ENCODE results near the gene SIL1. TPM values are rescaled to one million over a fixed set of nuclear protein-coding genes. Genes with fewer than 3 reads are reported as not detected.

The SIL1 gene
- total and polyA plus RNA-seq, 2 donors (not counting 3 experiments of a cell fraction or from before 2014, with no cell fraction given), result 47.6 to 67.2 TPM

GRCh38 chr5:138934971-138935370 lies 263.2 kb downstream of the SIL1 start:
- no peak for FAIRE-seq
- H3K27me3 ChIP-seq (ENCODE audit: control insufficient read depth in 2 of 2, insufficient read depth in 2 of 2, low read length in 2 of 2), result no peaks in the 10 kb centered on the region
- H2AFZ ChIP-seq (ENCODE audit: low read depth, low read length), result no peak overlapping the region
- H3K4me3 ChIP-seq (replicated peaks in 1 of 3; ENCODE audit: insufficient read depth in 1 of 3, low read depth in 1 of 3, low read length in 3 of 3), result no peak overlapping the region
- POLR2A ChIA-PET, result no interaction called here
- no peaks in the 10 kb centered on the region for H3K9me3 ChIP-seq (replicated peaks; ENCODE audit: control insufficient read depth, insufficient read depth, low read length)
- no TSS peak for BruUV-seq (replicated peaks)
- H3K79me2 ChIP-seq (ENCODE audit: control insufficient read depth, insufficient read depth, low read length), result no peaks in the 10 kb centered on the region
- H3K4me1 ChIP-seq (ENCODE audit: control insufficient read depth, extremely low read depth, insufficient read depth, low read length), result peaks cover 7% of the 10 kb centered on the region
- CTCF ChIA-PET, result no interaction called here
- H3K27ac ChIP-seq (ENCODE audit: insufficient read depth, low read depth, low read length), result no peak overlapping the region
- no peaks in the 10 kb centered on the region for H3K9me1 ChIP-seq (replicated peaks; ENCODE audit: control insufficient read depth, extremely low read depth, insufficient read depth, low read length)
- dilution Hi-C loops (cut with MboI; ENCODE audit: extremely low pct_ligation_motif_present, low sequenced_read_pairs), result no loop called here
- H3K4me2 ChIP-seq (ENCODE audit: insufficient read depth, low read length), result no peak overlapping the region
- intact Hi-C loops (cut with micrococcal nuclease), result loop anchor here (5.0 to 10.0 kb wide), 3 partner anchors 202 to 327 kb away; no protein-coding TSS in a partner anchor
- TF ChIP-seq, protein P1, sequence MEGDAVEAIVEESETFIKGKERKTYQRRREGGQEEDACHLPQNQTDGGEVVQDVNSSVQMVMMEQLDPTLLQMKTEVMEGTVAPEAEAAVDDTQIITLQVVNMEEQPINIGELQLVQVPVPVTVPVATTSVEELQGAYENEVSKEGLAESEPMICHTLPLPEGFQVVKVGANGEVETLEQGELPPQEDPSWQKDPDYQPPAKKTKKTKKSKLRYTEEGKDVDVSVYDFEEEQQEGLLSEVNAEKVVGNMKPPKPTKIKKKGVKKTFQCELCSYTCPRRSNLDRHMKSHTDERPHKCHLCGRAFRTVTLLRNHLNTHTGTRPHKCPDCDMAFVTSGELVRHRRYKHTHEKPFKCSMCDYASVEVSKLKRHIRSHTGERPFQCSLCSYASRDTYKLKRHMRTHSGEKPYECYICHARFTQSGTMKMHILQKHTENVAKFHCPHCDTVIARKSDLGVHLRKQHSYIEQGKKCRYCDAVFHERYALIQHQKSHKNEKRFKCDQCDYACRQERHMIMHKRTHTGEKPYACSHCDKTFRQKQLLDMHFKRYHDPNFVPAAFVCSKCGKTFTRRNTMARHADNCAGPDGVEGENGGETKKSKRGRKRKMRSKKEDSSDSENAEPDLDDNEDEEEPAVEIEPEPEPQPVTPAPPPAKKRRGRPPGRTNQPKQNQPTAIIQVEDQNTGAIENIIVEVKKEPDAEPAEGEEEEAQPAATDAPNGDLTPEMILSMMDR (IDR thresholded peaks at IDR 0.05; ENCODE audit: extremely low read depth in 1 of 2, insufficient read depth in 1 of 2, low read depth in 1 of 2, low read length in 2 of 2), result no peak
- DNase-seq (ENCODE audit: low read depth, low spot score), result no peak
- peaks cover 21 to 50% of the 10 kb centered on the region in 2 experiments for H3K36me3 ChIP-seq (ENCODE audit: control insufficient read depth in 2 of 2, extremely low read depth in 1 of 2, insufficient read depth in 2 of 2, low read length in 2 of 2)
- no peak overlapping the region for H3K9ac ChIP-seq (replicated peaks; ENCODE audit: extremely low read depth, insufficient read depth, low read length)
- H4K20me1 ChIP-seq (replicated peaks; ENCODE audit: control insufficient read depth, extremely low read depth, insufficient read depth, low read length), result no peaks in the 10 kb centered on the region

GRCh38 chr5:138933522-138934290 lies 264.5 kb downstream of the SIL1 start:
- H3K79me2 ChIP-seq (ENCODE audit: control insufficient read depth, insufficient read depth, low read length), result no peaks in the 10 kb centered on the region
- no peak overlapping the region for H2AFZ ChIP-seq (ENCODE audit: low read depth, low read length)
- no peak overlapping the region for H3K4me2 ChIP-seq (ENCODE audit: insufficient read depth, low read length)
- BruUV-seq (replicated peaks), result no TSS peak
- intact Hi-C loops (cut with micrococcal nuclease), result loop anchor here (10.0 kb wide), 1 partner anchor 289 kb away; no protein-coding TSS in a partner anchor
- FAIRE-seq (no peak), DNase-seq (ENCODE audit: low read depth, low spot score) (no peak)
- H3K9me1 ChIP-seq (replicated peaks; ENCODE audit: control insufficient read depth, extremely low read depth, insufficient read depth, low read length), result no peaks in the 10 kb centered on the region
- no peak overlapping the region for H3K4me3 ChIP-seq (replicated peaks in 1 of 3; ENCODE audit: insufficient read depth in 1 of 3, low read depth in 1 of 3, low read length in 3 of 3)
- H3K27ac ChIP-seq (ENCODE audit: insufficient read depth, low read depth, low read length), result no peak overlapping the region
- H3K36me3 ChIP-seq (ENCODE audit: control insufficient read depth in 2 of 2, extremely low read depth in 1 of 2, insufficient read depth in 2 of 2, low read length in 2 of 2), result peaks cover 30 to 60% of the 10 kb centered on the region in 2 experiments
- TF ChIP-seq, protein P1 (IDR thresholded peaks at IDR 0.05; ENCODE audit: extremely low read depth in 1 of 2, insufficient read depth in 1 of 2, low read depth in 1 of 2, low read length in 2 of 2), result no peak
- TF ChIP-seq POLR2A (IDR thresholded peaks at IDR 0.05; ENCODE audit: low read depth, low read length) (no peak), FOS (IDR thresholded peaks at IDR 0.05; ENCODE audit: borderline replicate concordance, insufficient read depth, low read length) (no peak), MAX (IDR thresholded peaks at IDR 0.05; ENCODE audit: insufficient read depth, insufficient read length) (no peak), EZH2 (IDR thresholded peaks at IDR 0.05; ENCODE audit: borderline replicate concordance, low read depth, low read length, severe bottlenecking) (no peak), JUN (IDR thresholded peaks at IDR 0.05; ENCODE audit: borderline replicate concordance, insufficient read depth, insufficient read length, low read depth) (no peak), POLR2AphosphoS5 (IDR thresholded peaks at IDR 0.05; ENCODE audit: insufficient read depth, low read depth, low read length) (no peak), MYC (IDR thresholded peaks at IDR 0.05; ENCODE audit: low read depth, low read length) (no peak), GATA2 (IDR thresholded peaks at IDR 0.05; ENCODE audit: insufficient read depth, insufficient read length, low read depth, low read length) (no peak)
- no peaks in the 10 kb centered on the region for H4K20me1 ChIP-seq (replicated peaks; ENCODE audit: control insufficient read depth, extremely low read depth, insufficient read depth, low read length)
- dilution Hi-C loops (cut with MboI; ENCODE audit: extremely low pct_ligation_motif_present, low sequenced_read_pairs), result no loop called here
- no peak overlapping the region for H3K9ac ChIP-seq (replicated peaks; ENCODE audit: extremely low read depth, insufficient read depth, low read length)
- no peaks in the 10 kb centered on the region for H3K9me3 ChIP-seq (replicated peaks; ENCODE audit: control insufficient read depth, insufficient read depth, low read length)
- no peaks in the 10 kb centered on the region for H3K27me3 ChIP-seq (ENCODE audit: control insufficient read depth in 2 of 2, insufficient read depth in 2 of 2, low read length in 2 of 2)
- ChIA-PET POLR2A (no interaction called here), CTCF (no interaction called here)
- H3K4me1 ChIP-seq (ENCODE audit: control insufficient read depth, extremely low read depth, insufficient read depth, low read length), result peaks cover 7% of the 10 kb centered on the region
